HepG2 (cell line): ENCODE data around the gene PIBF1. TPM values are rescaled to one million over a fixed set of nuclear protein-coding genes. Genes with fewer than 3 reads are reported as not detected.

Experiments
- ARNT2 ChIP-seq: sonication (generic); formaldehyde crosslinking; IDR thresholded peaks from 2 replicates; pipeline ENCODE4 v1.8.0; 2022; ENCODE audit warnings: mild to moderate bottlenecking, low read depth, missing genetic modification reagents, moderate library complexity
- DNMT1 ChIP-seq: sonication (generic); formaldehyde crosslinking; IDR thresholded peaks from 2 replicates; pipeline ENCODE4 v1.5.1; 2020; ENCODE audit warnings: mild to moderate bottlenecking, missing genetic modification reagents
- FOXK2 ChIP-seq: fragments of 450-650 bp; IDR thresholded peaks from 2 replicates; pipeline ENCODE4 v1.6.1; 2016
- GABPB1 ChIP-seq: IDR thresholded peaks from 2 replicates; pipeline ENCODE4 v1.6.1; 2016; ENCODE audit warnings: mild to moderate bottlenecking, missing genetic modification reagents, moderate library complexity, missing compliant biosample characterization
- KLF13 ChIP-seq: sonication (generic); formaldehyde crosslinking; IDR thresholded peaks from 2 replicates; pipeline ENCODE4 v1.4.0; 2020; ENCODE audit warnings: mild to moderate bottlenecking, missing genetic modification reagents
- NCOA5 ChIP-seq: sonication (generic); formaldehyde crosslinking; IDR thresholded peaks from 2 replicates; pipeline ENCODE4 v1.4.0; 2020; ENCODE audit warnings: missing genetic modification reagents
- NFIB ChIP-seq: sonication (generic); formaldehyde crosslinking; IDR thresholded peaks from 2 replicates; pipeline ENCODE4 v1.9.0; 2021; ENCODE audit warnings: missing genetic modification reagents, mild to moderate bottlenecking, borderline replicate concordance
- SRSF1 ChIP-seq: fragments of 200-400 bp; formaldehyde crosslinking; optimal IDR thresholded peaks from 2 replicates; pipeline ENCODE3; 2017; ENCODE audit warnings: mild to moderate bottlenecking, low read depth, low read length, moderate library complexity
- TBL1XR1 ChIP-seq: fragments of 150-350 bp; IDR thresholded peaks from 2 replicates; pipeline ENCODE4 v1.6.1; 2014; ENCODE audit warnings: borderline replicate concordance, low read length; ENCODE audit not compliant: partially characterized antibody
- XBP1 ChIP-seq: sonication (generic); formaldehyde crosslinking; IDR thresholded peaks from 2 replicates; pipeline ENCODE4 v1.5.0; 2020; ENCODE audit warnings: missing genetic modification reagents
- ZNF282 ChIP-seq: fragments of 450-650 bp; IDR thresholded peaks from 2 replicates; pipeline ENCODE4 v1.6.1; 2018; ENCODE audit not compliant: partially characterized antibody
- ZNF317 ChIP-seq: sonication (generic); formaldehyde crosslinking; IDR thresholded peaks from 2 replicates; pipeline ENCODE4 v1.5.0; 2020; ENCODE audit warnings: mild to moderate bottlenecking, missing genetic modification reagents
- ZNF547 ChIP-seq: sonication (generic); formaldehyde crosslinking; IDR thresholded peaks from 2 replicates; pipeline ENCODE4 v1.5.1; 2020; ENCODE audit warnings: mild to moderate bottlenecking, missing genetic modification reagents
- ZNF678 ChIP-seq: sonication (generic); formaldehyde crosslinking; IDR thresholded peaks from 2 replicates; pipeline ENCODE4 v1.4.0; 2020; ENCODE audit warnings: mild to moderate bottlenecking, missing genetic modification reagents
- ZNF747 ChIP-seq: sonication (generic); formaldehyde crosslinking; IDR thresholded peaks from 2 replicates; pipeline ENCODE4 v1.8.1; 2023; ENCODE audit warnings: missing genetic modification reagents, mild to moderate bottlenecking, borderline replicate concordance
- ZNF878 ChIP-seq: sonication (generic); formaldehyde crosslinking; IDR thresholded peaks from 2 replicates; pipeline ENCODE4 v1.8.1; 2023; ENCODE audit warnings: mild to moderate bottlenecking, missing genetic modification reagents, moderate library complexity
- ZSCAN25 ChIP-seq: sonication (generic); formaldehyde crosslinking; IDR thresholded peaks from 2 replicates; pipeline ENCODE4 v1.8.0; 2022; ENCODE audit warnings: mild to moderate bottlenecking, missing genetic modification reagents
- polyA plus RNA-seq, 8 experiments: library from polyadenylated mRNA; depleted of rRNA in 3 of 8; stranded (reverse) in 7 of 8; unstranded in 1 of 8; fragments of >200 nt; fragmentation: Illumina TruSeq in 4 of 8; extraction: Trizol in 4 of 8; gene quantifications; 2 replicates each; pipeline versions ENCODE4 v1.2.1 to v1.2.3, GENCODE V29; 2011 to 2016; ENCODE audit warnings: low read depth in 4 of 8, missing spikeins in 1 of 8, mixed read lengths in 1 of 8; ENCODE audit not compliant: insufficient read depth in 1 of 8
- total RNA-seq, 5 experiments: library from RNA; depleted of rRNA; stranded (reverse); fragments of >200 nt; fragmentation: Illumina TruSeq; extraction: Trizol; gene quantifications; 2 replicates each; pipeline ENCODE4 v1.2.3, GENCODE V29; 2016; ENCODE audit warnings: low read depth in 1 of 5
- TF ChIP-seq, protein P1 (sequence below): sonication (generic); formaldehyde crosslinking; IDR thresholded peaks from 2 replicates; pipeline ENCODE4 v1.5.0; 2020; ENCODE audit warnings: missing genetic modification reagents
- TF ChIP-seq, protein P2 (sequence below): sonication (generic); formaldehyde crosslinking; IDR thresholded peaks from 2 replicates; pipeline ENCODE4 v1.5.1; 2020; ENCODE audit warnings: missing genetic modification reagents, mild to moderate bottlenecking, borderline replicate concordance
- TF ChIP-seq, protein P3 (sequence below): sonication (generic); formaldehyde crosslinking; conservative IDR thresholded peaks from 2 replicates; pipeline ENCODE4 v1.4.0; 2020; ENCODE audit warnings: missing genetic modification reagents
- TF ChIP-seq, protein P4 (sequence below): sonication (generic); formaldehyde crosslinking; IDR thresholded peaks from 2 replicates; pipeline ENCODE4 v1.8.0; 2022; ENCODE audit warnings: missing genetic modification reagents, mild to moderate bottlenecking, borderline replicate concordance

PIBF1 gene
- total and polyA plus RNA-seq, 2 of the 13 experiments (the other 11 are each of a cell fraction or from before 2014, with no cell fraction given), result 4.2 to 15.8 TPM

DNA sequence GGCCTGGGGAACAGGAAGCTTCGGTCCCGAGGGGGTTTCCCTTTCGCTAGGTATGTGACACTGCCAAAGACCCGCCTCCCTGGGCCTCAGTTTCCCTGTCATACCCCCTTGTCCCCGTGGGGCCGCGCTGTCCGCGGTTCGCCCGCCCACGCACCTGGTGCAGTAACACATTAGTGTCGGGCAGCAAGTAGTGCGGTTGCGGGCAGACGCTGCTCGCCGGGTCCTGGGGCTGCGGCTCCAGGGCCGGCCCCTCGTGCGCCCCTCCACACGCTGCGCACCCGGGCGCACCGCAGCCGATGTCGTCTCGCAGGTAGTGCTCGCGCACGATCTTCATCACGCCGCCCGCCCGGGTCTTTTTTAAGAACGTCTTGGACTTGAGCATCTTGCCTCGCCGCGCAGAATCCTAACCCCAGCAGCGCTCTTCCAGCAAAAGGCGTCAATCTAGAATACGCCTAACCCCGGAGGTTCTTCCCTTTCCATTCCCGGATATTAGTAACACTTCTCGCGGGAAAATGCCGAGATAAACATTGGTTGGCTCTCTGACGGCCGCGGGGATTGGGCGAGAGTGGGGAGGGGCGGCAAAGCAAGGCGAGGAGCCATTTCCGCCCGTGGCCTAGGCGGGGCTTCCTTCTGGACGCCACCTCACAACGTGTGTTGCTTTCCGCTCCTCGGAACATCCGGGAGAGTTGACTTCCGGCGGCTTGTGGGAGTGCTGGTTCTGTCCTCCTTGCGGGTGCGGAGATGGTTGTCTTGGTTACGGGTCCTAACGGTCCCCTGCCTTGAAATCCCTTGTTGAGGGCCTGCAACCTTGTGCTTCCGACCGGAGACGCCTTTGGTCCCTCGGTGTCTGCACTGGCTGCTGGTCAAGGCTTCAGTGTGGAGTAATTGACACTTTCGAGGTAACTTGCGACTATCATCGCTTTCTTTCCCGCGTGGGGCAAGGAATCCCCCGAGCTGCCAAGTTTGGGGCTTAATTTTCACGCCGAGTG, at the start of gene PIBF1, which contains the start of gene DIS3 (continued):
- no peak for TF ChIP-seq KLF13 (CRISPR knock-in tag)
- no peak for TF ChIP-seq ZSCAN25 (CRISPR knock-in tag)
- TF ChIP-seq SRSF1, result no peak
- TF ChIP-seq, protein P1, sequence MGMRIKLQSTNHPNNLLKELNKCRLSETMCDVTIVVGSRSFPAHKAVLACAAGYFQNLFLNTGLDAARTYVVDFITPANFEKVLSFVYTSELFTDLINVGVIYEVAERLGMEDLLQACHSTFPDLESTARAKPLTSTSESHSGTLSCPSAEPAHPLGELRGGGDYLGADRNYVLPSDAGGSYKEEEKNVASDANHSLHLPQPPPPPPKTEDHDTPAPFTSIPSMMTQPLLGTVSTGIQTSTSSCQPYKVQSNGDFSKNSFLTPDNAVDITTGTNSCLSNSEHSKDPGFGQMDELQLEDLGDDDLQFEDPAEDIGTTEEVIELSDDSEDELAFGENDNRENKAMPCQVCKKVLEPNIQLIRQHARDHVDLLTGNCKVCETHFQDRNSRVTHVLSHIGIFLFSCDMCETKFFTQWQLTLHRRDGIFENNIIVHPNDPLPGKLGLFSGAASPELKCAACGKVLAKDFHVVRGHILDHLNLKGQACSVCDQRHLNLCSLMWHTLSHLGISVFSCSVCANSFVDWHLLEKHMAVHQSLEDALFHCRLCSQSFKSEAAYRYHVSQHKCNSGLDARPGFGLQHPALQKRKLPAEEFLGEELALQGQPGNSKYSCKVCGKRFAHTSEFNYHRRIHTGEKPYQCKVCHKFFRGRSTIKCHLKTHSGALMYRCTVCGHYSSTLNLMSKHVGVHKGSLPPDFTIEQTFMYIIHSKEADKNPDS (CRISPR knock-in tag), result 0 out of 2 replicates have a peak, but pooled peaks have one; percentile 23
- no peak for TF ChIP-seq DNMT1
- no peak for TF ChIP-seq NFIB
- TF ChIP-seq, protein P2, sequence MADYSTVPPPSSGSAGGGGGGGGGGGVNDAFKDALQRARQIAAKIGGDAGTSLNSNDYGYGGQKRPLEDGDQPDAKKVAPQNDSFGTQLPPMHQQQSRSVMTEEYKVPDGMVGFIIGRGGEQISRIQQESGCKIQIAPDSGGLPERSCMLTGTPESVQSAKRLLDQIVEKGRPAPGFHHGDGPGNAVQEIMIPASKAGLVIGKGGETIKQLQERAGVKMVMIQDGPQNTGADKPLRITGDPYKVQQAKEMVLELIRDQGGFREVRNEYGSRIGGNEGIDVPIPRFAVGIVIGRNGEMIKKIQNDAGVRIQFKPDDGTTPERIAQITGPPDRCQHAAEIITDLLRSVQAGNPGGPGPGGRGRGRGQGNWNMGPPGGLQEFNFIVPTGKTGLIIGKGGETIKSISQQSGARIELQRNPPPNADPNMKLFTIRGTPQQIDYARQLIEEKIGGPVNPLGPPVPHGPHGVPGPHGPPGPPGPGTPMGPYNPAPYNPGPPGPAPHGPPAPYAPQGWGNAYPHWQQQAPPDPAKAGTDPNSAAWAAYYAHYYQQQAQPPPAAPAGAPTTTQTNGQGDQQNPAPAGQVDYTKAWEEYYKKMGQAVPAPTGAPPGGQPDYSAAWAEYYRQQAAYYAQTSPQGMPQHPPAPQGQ (CRISPR knock-in tag), result no peak
- TF ChIP-seq ZNF747 (CRISPR knock-in tag), result 0 out of 2 replicates have a peak, but pooled peaks have one; percentile 7
- TF ChIP-seq ZNF282, result no peak
- peak; percentile 77 for TF ChIP-seq FOXK2
- TF ChIP-seq, protein P3, sequence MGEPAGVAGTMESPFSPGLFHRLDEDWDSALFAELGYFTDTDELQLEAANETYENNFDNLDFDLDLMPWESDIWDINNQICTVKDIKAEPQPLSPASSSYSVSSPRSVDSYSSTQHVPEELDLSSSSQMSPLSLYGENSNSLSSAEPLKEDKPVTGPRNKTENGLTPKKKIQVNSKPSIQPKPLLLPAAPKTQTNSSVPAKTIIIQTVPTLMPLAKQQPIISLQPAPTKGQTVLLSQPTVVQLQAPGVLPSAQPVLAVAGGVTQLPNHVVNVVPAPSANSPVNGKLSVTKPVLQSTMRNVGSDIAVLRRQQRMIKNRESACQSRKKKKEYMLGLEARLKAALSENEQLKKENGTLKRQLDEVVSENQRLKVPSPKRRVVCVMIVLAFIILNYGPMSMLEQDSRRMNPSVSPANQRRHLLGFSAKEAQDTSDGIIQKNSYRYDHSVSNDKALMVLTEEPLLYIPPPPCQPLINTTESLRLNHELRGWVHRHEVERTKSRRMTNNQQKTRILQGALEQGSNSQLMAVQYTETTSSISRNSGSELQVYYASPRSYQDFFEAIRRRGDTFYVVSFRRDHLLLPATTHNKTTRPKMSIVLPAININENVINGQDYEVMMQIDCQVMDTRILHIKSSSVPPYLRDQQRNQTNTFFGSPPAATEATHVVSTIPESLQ, result no peak
- TF ChIP-seq NCOA5, result no peak
- peak; percentile 95 for TF ChIP-seq GABPB1
- no peak for TF ChIP-seq TBL1XR1
- TF ChIP-seq, protein P4, sequence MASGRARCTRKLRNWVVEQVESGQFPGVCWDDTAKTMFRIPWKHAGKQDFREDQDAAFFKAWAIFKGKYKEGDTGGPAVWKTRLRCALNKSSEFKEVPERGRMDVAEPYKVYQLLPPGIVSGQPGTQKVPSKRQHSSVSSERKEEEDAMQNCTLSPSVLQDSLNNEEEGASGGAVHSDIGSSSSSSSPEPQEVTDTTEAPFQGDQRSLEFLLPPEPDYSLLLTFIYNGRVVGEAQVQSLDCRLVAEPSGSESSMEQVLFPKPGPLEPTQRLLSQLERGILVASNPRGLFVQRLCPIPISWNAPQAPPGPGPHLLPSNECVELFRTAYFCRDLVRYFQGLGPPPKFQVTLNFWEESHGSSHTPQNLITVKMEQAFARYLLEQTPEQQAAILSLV (CRISPR knock-in tag), result no peak
- TF ChIP-seq ZNF878 (CRISPR knock-in tag), result peak; percentile 89; the same call in 1 of the 2 replicates
- peak; percentile 37; the same call in 1 of the 2 replicates for TF ChIP-seq ZNF678 (CRISPR knock-in tag)
- TF ChIP-seq ZNF317 (CRISPR knock-in tag), result peak; percentile 74; the same call in 1 of the 2 replicates
- no peak for TF ChIP-seq ZNF547
- peak; percentile 89 for TF ChIP-seq ARNT2
- TF ChIP-seq XBP1, result no peak; the same call in 1 of the 2 replicates
